GM23338 (cell line): ENCODE measurements around the gene FBXW4. TPM values are rescaled to one million over a fixed set of nuclear protein-coding genes. Genes with fewer than 3 reads are reported as not detected.

Experiments
- ATAC-seq: fragments of 200-7000 bp; cut with Tn5 transposase; 3 replicates; pipeline ENCODE4 v1.9.1; 2020
- DNase-seq: peaks from one replicate; pipeline ENCODE4 v3.0.0-alpha.2; 2015; ENCODE audit warnings: low spot score
- H2AFZ ChIP-seq: fragments of 200-600 bp; sonication (generic); 2 replicates; pipeline ENCODE4 v1.8.0; 2016; ENCODE audit warnings: antibody characterized with exemption, mild to moderate bottlenecking, moderate library complexity
- H3F3A ChIP-seq: fragments of 200-600 bp; sonication (generic); replicated peaks from 2 replicates; pipeline ENCODE4 v1.8.0; 2017; ENCODE audit warnings: antibody characterized with exemption, mixed run types, low read depth
- H3K27ac ChIP-seq: fragments of 200-600 bp; sonication (generic); 2 replicates; pipeline ENCODE4 v1.6.1; 2016; ENCODE audit warnings: low read depth
- H3K27me3 ChIP-seq: fragments of 200-600 bp; sonication (generic); 2 replicates; pipeline ENCODE4 v1.8.0; 2016; ENCODE audit warnings: mild to moderate bottlenecking, mixed run types, moderate library complexity; ENCODE audit not compliant: insufficient read depth
- H3K36me3 ChIP-seq: fragments of 200-600 bp; sonication (generic); 2 replicates; pipeline ENCODE4 v1.8.0; 2016; ENCODE audit warnings: mild to moderate bottlenecking; ENCODE audit not compliant: insufficient read depth
- H3K4me1 ChIP-seq: fragments of 200-600 bp; sonication (generic); 2 replicates; pipeline ENCODE4 v1.8.0; 2016; ENCODE audit warnings: mild to moderate bottlenecking, moderate library complexity; ENCODE audit not compliant: insufficient read depth
- H3K4me2 ChIP-seq: fragments of 200-600 bp; sonication (generic); 2 replicates; pipeline ENCODE4 v1.7.1; 2017; ENCODE audit warnings: mixed run types
- H3K4me3 ChIP-seq: fragments of 200-600 bp; sonication (generic); 2 replicates; pipeline ENCODE4 v1.6.1; 2016; ENCODE audit warnings: mixed run types
- H3K79me2 ChIP-seq: fragments of 200-600 bp; sonication (generic); replicated peaks from 2 replicates; pipeline ENCODE4 v1.8.0; 2017; ENCODE audit warnings: mild to moderate bottlenecking; ENCODE audit not compliant: insufficient read depth
- H3K9me2 ChIP-seq: fragments of 200-600 bp; sonication (generic); 2 replicates; pipeline ENCODE4 v1.8.0; 2017; ENCODE audit not compliant: insufficient read depth
- H4K20me1 ChIP-seq: fragments of 200-600 bp; sonication (generic); replicated peaks from 2 replicates; pipeline ENCODE4 v1.8.0; 2017; ENCODE audit warnings: mild to moderate bottlenecking; ENCODE audit not compliant: insufficient read depth
- H3K27ac Mint-ChIP-seq: 2 replicates; pipeline ENCODE4 v1.8.0; 2020; ENCODE audit warnings: inconsistent platforms, mild to moderate bottlenecking, moderate library complexity, mixed read lengths
- H3K27me3 Mint-ChIP-seq: 3 replicates; pipeline ENCODE4 v1.8.0; 2022; ENCODE audit warnings: low read depth, mild to moderate bottlenecking, moderate library complexity, mixed read lengths, inconsistent platforms; ENCODE audit not compliant: insufficient read depth, poor library complexity
- H3K36me3 Mint-ChIP-seq: 3 replicates; pipeline ENCODE4 v1.8.0; 2021; ENCODE audit warnings: low read depth, mild to moderate bottlenecking, inconsistent platforms, moderate library complexity, mixed read lengths
- H3K4me1 Mint-ChIP-seq: 3 replicates; pipeline ENCODE4 v1.8.0; 2020; ENCODE audit warnings: mild to moderate bottlenecking, inconsistent platforms, mixed read lengths
- H3K4me3 Mint-ChIP-seq: 3 replicates; pipeline ENCODE4 v1.8.0; 2021; ENCODE audit warnings: moderate library complexity, mild to moderate bottlenecking, inconsistent platforms, mixed read lengths
- H3K9me3 Mint-ChIP-seq: 3 replicates; pipeline ENCODE4 v1.8.0; 2020; ENCODE audit warnings: moderate library complexity, mild to moderate bottlenecking, inconsistent platforms, mixed read lengths
- CREB1 ChIP-seq: fragments of 250-450 bp; sonication (Bioruptor Pico); IDR thresholded peaks from 2 replicates; pipeline ENCODE4 v1.5.0; 2020; ENCODE audit warnings: low read depth, mild to moderate bottlenecking, moderate library complexity
- EZH2 ChIP-seq: fragments of 200-600 bp; sonication (generic); IDR thresholded peaks from one replicate; pipeline ENCODE4 v1.8.0; 2017; ENCODE audit warnings: antibody characterized with exemption, mild to moderate bottlenecking, low read depth; ENCODE audit not compliant: unreplicated experiment
- JUNB ChIP-seq: IDR thresholded peaks from one replicate; pipeline ENCODE4 v1.6.1; 2016; ENCODE audit warnings: antibody characterized with exemption; ENCODE audit not compliant: unreplicated experiment
- POLR2AphosphoS5 ChIP-seq: IDR thresholded peaks from 2 replicates; pipeline ENCODE4 v1.6.1; 2016; ENCODE audit warnings: antibody characterized with exemption, low read depth
- STAT1 ChIP-seq: IDR thresholded peaks from one replicate; pipeline ENCODE4 v1.6.1; 2016; ENCODE audit warnings: antibody characterized with exemption; ENCODE audit not compliant: unreplicated experiment
- ZNF114 ChIP-seq: fragments of 250-450 bp; sonication (Bioruptor Pico); IDR thresholded peaks from 2 replicates; pipeline ENCODE4 v1.5.0; 2020; ENCODE audit warnings: mild to moderate bottlenecking, moderate library complexity
- ZNF331 ChIP-seq: fragments of 250-450 bp; sonication (Bioruptor Pico); IDR thresholded peaks from 2 replicates; pipeline ENCODE4 v1.5.0; 2020; ENCODE audit warnings: low read depth, mild to moderate bottlenecking, moderate library complexity
- polyA plus RNA-seq: library from polyadenylated mRNA; unstranded; fragments of >200 nt; fragmentation: Nextera tagmentation; extraction: Ambion mirVana; gene quantifications from 2 replicates; pipeline ENCODE4 v1.2.1, GENCODE V29; 2016
- total RNA-seq: library from RNA; depleted of rRNA; stranded (reverse); fragments of >200 nt; shearing (Covaris generic); gene quantifications from 2 replicates; pipeline ENCODE4 v1.2.3, GENCODE V29; 2014
- TF ChIP-seq, protein P1 (sequence below): IDR thresholded peaks from one replicate; pipeline ENCODE4 v1.6.1; 2018; ENCODE audit warnings: antibody characterized with exemption; ENCODE audit not compliant: unreplicated experiment
- TF ChIP-seq, protein P2 (sequence below), 2 experiments: fragments of 200-600 bp in 1 of 2; sonication (generic) in 1 of 2; conservative IDR thresholded peaks; 2 replicates each; pipeline versions ENCODE4 v1.5.1 to v1.6.1; 2016 to 2017; ENCODE audit warnings: antibody characterized with exemption in 2 of 2, low read depth in 2 of 2, mild to moderate bottlenecking in 2 of 2, moderate library complexity in 1 of 2
- TF ChIP-seq, protein P3 (sequence below): fragments of 250-450 bp; sonication (Bioruptor Pico); IDR thresholded peaks from 2 replicates; pipeline ENCODE4 v1.5.0; 2020; ENCODE audit warnings: mild to moderate bottlenecking, moderate library complexity

The FBXW4 gene
- total and polyA plus RNA-seq, 2 experiments from 2014 or later: 8.0 to 18.6 TPM

DNA sequence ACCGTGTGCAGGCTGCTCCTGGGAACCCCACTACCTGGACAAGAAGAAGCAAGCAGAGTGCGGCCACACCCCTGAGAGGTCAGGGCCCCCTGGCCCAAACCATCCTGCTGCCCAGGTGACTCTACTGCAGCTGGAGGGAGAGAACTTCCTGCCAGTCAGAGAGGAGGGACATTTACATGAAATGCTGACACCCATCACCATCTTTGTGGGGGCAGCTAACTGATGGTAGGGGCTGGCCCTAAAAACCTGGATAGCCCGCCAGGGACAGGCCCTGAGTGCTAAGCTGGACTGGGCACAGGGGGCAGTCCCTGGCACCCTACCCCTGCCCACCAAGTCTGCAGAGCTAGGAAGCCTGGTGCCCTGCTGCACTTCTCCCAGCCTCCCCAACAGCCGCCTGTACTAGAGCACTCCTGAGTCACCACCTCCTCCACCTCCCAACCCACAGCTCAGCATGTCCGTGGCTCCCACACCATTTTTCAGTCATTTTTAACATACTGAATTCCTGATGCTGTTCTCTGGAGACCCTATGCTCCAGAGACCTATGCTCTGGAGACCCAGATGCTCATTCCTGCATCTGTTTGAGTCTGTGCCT, 79.3 kb downstream of the FBXW4 start (continued):
- TF ChIP-seq, protein P1, sequence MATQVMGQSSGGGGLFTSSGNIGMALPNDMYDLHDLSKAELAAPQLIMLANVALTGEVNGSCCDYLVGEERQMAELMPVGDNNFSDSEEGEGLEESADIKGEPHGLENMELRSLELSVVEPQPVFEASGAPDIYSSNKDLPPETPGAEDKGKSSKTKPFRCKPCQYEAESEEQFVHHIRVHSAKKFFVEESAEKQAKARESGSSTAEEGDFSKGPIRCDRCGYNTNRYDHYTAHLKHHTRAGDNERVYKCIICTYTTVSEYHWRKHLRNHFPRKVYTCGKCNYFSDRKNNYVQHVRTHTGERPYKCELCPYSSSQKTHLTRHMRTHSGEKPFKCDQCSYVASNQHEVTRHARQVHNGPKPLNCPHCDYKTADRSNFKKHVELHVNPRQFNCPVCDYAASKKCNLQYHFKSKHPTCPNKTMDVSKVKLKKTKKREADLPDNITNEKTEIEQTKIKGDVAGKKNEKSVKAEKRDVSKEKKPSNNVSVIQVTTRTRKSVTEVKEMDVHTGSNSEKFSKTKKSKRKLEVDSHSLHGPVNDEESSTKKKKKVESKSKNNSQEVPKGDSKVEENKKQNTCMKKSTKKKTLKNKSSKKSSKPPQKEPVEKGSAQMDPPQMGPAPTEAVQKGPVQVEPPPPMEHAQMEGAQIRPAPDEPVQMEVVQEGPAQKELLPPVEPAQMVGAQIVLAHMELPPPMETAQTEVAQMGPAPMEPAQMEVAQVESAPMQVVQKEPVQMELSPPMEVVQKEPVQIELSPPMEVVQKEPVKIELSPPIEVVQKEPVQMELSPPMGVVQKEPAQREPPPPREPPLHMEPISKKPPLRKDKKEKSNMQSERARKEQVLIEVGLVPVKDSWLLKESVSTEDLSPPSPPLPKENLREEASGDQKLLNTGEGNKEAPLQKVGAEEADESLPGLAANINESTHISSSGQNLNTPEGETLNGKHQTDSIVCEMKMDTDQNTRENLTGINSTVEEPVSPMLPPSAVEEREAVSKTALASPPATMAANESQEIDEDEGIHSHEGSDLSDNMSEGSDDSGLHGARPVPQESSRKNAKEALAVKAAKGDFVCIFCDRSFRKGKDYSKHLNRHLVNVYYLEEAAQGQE: no peak
- no peak for TF ChIP-seq JUNB
- TF ChIP-seq STAT1: no peak
- TF ChIP-seq, protein P2, sequence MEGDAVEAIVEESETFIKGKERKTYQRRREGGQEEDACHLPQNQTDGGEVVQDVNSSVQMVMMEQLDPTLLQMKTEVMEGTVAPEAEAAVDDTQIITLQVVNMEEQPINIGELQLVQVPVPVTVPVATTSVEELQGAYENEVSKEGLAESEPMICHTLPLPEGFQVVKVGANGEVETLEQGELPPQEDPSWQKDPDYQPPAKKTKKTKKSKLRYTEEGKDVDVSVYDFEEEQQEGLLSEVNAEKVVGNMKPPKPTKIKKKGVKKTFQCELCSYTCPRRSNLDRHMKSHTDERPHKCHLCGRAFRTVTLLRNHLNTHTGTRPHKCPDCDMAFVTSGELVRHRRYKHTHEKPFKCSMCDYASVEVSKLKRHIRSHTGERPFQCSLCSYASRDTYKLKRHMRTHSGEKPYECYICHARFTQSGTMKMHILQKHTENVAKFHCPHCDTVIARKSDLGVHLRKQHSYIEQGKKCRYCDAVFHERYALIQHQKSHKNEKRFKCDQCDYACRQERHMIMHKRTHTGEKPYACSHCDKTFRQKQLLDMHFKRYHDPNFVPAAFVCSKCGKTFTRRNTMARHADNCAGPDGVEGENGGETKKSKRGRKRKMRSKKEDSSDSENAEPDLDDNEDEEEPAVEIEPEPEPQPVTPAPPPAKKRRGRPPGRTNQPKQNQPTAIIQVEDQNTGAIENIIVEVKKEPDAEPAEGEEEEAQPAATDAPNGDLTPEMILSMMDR (conservative IDR thresholded peaks at IDR 0.05; ENCODE audit: low read depth in 2 of 2): no peak
- no peak for TF ChIP-seq EZH2
- TF ChIP-seq CREB1 (CRISPR knock-in tag): no peak
- no peak for TF ChIP-seq POLR2AphosphoS5
- TF ChIP-seq ZNF114 (CRISPR knock-in tag): no peak

DNA sequence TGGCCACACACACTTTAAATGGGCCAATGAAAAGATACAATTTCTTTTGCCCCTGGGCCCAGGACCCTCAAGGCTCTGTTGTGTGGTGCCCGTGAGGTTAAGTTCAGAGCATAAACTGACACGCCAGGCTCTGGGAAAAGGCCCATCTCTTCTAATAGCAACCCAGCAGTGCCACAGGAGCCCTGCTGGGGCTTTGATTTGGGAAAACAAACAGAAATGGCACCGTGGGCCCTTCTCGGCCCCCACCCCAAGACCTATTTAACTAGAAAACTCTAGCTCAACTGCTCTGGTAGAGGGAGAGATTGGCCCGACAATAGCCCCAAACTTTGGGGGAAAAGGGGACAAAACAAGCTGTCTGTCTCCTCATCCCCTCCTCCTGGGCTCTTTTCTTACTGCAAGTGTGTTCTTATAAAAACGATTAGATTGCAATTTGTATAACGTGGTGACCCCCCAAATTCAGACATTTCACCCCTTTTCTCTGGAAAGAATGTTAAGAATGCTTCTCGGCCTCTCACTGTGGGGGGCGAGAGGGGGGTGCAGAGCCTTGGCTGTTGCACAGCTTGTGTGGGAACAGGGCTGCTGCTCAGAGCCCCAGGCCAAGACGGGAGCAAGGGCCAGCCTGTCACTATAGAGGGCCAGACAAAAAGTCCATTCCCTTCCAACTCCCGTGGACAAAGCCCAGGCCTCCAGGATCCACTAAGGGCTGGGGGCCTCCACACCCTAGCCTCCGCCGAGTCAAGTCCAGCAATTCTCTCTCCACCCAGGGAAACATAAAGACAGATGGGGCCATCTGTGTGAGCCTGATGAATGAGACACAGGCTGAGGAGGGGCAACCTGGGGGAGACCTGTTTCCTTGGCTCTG, 80.1 kb downstream of the FBXW4 start:
- H3K4me1 ChIP-seq: peaks cover 24% of the 10 kb centered on the region
- H3K4me1 Mint-ChIP-seq: peaks cover 36% of the 10 kb centered on the region
- TF ChIP-seq ZNF331 (CRISPR knock-in tag) (no peak), CREB1 (CRISPR knock-in tag) (no peak)
- TF ChIP-seq, protein P3, sequence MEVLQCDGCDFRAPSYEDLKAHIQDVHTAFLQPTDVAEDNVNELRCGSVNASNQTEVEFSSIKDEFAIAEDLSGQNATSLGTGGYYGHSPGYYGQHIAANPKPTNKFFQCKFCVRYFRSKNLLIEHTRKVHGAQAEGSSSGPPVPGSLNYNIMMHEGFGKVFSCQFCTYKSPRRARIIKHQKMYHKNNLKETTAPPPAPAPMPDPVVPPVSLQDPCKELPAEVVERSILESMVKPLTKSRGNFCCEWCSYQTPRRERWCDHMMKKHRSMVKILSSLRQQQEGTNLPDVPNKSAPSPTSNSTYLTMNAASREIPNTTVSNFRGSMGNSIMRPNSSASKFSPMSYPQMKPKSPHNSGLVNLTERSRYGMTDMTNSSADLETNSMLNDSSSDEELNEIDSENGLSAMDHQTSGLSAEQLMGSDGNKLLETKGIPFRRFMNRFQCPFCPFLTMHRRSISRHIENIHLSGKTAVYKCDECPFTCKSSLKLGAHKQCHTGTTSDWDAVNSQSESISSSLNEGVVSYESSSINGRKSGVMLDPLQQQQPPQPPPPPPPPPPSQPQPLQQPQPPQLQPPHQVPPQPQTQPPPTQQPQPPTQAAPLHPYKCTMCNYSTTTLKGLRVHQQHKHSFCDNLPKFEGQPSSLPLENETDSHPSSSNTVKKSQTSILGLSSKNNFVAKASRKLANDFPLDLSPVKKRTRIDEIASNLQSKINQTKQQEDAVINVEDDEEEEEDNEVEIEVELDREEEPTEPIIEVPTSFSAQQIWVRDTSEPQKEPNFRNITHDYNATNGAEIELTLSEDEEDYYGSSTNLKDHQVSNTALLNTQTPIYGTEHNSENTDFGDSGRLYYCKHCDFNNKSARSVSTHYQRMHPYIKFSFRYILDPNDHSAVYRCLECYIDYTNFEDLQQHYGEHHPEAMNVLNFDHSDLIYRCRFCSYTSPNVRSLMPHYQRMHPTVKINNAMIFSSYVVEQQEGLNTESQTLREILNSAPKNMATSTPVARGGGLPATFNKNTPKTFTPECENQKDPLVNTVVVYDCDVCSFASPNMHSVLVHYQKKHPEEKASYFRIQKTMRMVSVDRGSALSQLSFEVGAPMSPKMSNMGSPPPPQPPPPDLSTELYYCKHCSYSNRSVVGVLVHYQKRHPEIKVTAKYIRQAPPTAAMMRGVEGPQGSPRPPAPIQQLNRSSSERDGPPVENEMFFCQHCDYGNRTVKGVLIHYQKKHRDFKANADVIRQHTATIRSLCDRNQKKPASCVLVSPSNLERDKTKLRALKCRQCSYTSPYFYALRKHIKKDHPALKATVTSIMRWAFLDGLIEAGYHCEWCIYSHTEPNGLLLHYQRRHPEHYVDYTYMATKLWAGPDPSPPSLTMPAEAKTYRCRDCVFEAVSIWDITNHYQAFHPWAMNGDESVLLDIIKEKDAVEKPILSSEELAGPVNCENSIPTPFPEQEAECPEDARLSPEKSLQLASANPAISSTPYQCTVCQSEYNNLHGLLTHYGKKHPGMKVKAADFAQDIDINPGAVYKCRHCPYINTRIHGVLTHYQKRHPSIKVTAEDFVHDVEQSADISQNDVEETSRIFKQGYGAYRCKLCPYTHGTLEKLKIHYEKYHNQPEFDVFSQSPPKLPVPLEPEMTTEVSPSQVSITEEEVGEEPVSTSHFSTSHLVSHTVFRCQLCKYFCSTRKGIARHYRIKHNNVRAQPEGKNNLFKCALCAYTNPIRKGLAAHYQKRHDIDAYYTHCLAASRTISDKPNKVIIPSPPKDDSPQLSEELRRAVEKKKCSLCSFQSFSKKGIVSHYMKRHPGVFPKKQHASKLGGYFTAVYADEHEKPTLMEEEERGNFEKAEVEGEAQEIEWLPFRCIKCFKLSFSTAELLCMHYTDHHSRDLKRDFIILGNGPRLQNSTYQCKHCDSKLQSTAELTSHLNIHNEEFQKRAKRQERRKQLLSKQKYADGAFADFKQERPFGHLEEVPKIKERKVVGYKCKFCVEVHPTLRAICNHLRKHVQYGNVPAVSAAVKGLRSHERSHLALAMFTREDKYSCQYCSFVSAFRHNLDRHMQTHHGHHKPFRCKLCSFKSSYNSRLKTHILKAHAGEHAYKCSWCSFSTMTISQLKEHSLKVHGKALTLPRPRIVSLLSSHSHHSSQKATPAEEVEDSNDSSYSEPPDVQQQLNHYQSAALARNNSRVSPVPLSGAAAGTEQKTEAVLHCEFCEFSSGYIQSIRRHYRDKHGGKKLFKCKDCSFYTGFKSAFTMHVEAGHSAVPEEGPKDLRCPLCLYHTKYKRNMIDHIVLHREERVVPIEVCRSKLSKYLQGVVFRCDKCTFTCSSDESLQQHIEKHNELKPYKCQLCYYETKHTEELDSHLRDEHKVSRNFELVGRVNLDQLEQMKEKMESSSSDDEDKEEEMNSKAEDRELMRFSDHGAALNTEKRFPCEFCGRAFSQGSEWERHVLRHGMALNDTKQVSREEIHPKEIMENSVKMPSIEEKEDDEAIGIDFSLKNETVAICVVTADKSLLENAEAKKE (CRISPR knock-in tag): no peak

More for the DNA sequence above, 80.1 kb downstream of the FBXW4 start:
- Histone ChIP-seq H3K27ac (peak overlapping the region; percentile 81), H3K4me3 (no peak overlapping the region), H3K9me2 (no peaks in the 10 kb centered on the region), H3K79me2 (no peaks in the 10 kb centered on the region), H4K20me1 (no peaks in the 10 kb centered on the region), H3F3A (no peaks in the 10 kb centered on the region), H3K27me3 (no peaks in the 10 kb centered on the region), H3K36me3 (no peaks in the 10 kb centered on the region), H2AFZ (no peak overlapping the region), H3K4me2 (peak overlapping the region; percentile 58; the same call in 1 of the 2 replicates)
- peak; percentile 65 for DNase-seq
- Mint-ChIP-seq H3K4me3 (no peak overlapping the region; the same call in 2 of the 3 replicates), H3K27ac (peak overlapping the region; percentile 68), H3K9me3 (no peaks in the 10 kb centered on the region), H3K27me3 (peaks cover 21% of the 10 kb centered on the region), H3K36me3 (peaks cover 7% of the 10 kb centered on the region; the same call in 2 of the 3 replicates)
- ATAC-seq: peak; percentile 62
